Stimulated activated CD8-positive, alpha-beta memory T cell treated with anti-CD3 and anti-CD28 coated beads, Interleukin-12 subunit alpha, Interleukin-12 subunit beta, amount 100 ng/mL, for 24 hours (primary cell): ENCODE measurements around the gene WIZ.
"Not testable (repeated sequence)": the region's sequence is repeated elsewhere in the genome, so short reads cannot be mapped to it uniquely, and the experiment has no call there.

Experiments
- DNase-seq: peaks from one replicate; pipeline ENCODE4 v3.0.0-alpha.2; 2020; ENCODE audit errors: extremely low read depth

WIZ gene

DNA sequence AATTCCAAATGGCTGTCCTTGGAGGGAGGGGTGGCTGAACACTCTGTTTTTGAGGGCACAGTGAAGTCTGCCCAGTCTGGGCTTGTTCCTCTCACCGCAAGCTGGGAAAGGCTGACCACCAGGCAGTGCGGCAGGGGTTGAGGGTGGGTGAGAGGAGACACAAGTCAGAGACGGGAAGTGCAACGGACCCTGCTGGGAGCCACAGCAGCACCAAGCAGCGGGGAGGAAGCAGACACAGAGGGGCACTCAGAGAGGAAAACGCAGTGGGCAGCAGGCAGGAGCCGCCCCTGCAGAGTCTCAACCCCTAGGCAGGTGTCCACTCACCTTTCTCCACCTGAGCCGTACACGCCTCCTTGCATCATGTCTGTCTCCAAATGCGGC is 46.6 kb downstream of the WIZ start:
- DNase-seq, result no peak

DNA sequence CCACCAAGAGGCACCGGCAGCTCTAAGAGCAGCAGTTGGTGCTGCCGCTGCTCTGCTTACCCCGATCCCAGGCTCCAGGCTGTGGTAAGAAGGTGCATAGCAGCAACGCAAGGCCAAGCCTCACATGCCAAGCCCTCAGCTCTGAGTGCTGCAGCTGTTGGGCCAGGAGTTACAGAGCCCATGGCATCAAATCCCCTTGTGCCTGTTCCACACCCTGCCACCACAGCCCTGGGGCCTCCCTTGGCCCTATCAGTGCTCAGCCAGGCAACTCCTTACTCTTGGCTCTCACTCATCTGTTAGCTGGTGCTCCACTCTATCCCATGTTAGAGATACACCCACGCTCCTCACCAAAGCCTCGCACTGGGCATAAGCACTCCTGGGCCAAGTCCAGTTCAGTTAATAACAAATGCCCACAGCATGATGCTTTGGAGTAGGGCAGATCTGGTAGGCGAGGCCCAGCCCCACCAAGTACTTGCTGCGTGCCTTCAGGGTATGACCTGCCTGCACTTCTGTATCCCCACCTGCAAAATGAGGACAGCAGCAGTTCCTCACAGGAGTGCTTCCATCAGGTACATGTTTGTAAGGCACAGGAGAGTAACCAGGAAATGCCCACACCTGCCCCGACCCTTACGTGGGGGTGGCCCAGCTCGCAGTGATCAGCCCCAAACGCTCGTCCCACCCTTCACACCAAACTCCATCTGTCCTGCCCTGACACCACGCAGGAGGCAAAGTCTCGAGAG is 47.2 kb downstream of the WIZ start:
- no peak for DNase-seq

DNA sequence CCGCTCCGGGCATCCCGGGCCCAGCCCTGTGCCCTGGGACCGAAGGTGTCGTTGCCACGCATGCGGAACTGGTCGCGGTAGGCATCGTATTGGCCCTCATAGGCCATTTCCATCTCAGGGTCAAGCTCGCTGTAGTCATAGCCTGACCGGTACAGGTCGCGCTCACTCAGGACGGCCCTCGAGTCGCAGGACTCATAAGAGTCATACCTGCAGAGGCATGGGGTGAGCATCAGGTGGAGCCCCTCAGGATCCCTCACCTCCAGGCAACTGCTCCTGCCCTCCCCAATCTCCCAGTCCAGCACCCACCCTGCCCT is 48.4 kb downstream of the WIZ start:
- no peak for DNase-seq

DNA sequence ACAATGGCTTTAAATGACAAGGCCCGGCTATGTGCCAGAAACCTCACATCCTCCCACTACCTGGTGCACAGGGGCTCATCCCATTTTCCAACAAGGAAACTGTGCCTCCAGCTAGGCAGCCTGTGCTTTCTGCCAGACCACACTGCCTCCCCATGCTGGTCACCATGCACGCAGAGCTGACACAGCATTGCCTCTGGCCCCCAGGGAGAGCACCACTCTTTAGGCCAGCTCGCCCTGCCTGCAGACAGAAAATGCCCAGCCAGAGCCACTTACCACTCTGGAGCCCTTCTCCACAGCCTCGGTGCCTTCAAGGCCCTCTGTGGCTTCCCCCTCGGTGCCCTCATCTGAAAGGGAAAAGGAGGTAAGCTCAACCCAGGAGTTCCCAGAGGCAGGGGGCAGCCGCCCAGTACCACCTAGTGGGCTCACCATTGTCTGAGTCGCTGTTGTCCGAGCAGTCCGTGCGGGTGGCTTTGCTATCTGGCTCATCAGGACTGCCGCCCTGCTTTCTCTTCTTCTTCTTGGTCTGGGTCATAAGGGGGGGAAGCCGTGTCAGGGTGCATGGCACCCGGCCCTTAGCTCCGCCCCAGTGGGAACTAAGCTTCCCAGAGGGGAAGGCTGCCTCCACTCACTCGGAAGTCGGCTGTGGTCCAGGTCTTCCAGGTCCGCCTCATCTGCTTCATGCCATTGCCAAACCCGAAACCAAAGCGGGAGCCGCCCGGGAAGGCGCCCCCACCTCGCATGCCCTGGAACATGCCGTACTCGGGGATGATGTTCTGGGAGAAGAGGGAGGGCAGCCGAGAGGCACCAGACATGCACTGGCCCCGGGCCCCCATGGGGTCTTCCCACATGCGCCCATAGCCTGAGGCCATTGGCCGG is 49.0 kb downstream of the WIZ start:
- DNase-seq, result no peak

- DNase-seq, result no peak
Observed at GRCh38 chr19:15399635-15400034, 50.1 kb downstream of the WIZ start.

DNA sequence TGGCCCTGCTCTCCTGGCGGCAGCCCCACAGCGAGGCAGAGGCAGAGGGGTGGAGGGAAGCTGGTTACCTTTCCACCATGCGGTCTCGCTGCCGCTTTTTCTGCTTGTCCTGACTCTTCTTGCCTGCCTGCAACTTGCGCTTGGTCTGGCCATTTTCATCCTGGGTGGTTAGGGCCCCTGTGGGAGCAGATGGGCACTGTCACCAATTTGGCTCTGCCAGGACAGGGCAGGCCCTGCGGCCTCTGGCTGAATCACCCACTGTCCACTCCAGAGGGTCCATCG is 50.6 kb downstream of the WIZ start:
- DNase-seq, result no peak

GRCh38 chr19:15398501-15399233 is 51.1 kb downstream of the WIZ start:
- no peak for DNase-seq

GRCh38 chr19:15397782-15398181 is 52.0 kb downstream of the WIZ start:
- no peak for DNase-seq

DNA sequence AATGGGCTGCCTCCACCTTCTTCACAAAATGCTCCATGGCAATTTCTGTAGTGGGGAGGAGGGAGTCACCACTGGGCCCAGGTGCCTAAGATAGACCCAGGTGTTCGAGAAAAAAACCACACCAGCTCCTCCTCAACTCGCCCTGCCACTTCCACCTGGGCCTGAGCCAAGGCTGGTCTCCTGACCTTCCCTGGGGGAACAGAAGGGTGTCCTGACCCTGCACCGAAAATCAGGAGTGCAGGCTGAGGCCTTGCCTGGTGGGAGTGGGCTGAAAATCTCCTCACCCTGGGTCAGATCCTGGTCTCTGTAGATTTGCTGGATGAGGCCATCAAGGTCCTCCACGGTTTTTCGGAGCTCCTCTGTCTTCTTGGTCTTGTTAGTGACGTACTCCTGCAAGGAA is 52.5 kb downstream of the WIZ start:
- no peak for DNase-seq

DNA sequence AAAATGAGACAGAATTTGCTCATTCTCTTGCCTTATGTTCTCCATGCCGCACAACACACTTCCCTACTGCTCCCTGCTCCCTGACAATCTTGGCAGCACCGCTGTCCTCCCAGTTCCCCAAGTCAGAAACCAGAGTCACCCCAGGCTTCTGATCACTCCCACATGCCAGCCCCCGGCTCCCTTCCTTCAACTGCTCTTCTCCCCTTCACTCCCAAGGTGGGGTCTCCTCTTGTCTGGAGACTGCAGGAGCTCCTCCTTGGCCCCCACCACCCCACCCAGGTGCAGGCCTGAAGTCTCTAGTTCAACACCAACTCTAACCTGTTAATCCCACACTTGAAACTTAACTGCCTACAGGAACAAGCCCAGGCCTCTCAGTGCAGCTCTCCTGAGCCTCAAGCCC is 53.3 kb downstream of the WIZ start:
- DNase-seq, result no peak

GRCh38 chr19:15395251-15395650 is 54.5 kb downstream of the WIZ start:
- DNase-seq, result not testable (repeated sequence)

DNA sequence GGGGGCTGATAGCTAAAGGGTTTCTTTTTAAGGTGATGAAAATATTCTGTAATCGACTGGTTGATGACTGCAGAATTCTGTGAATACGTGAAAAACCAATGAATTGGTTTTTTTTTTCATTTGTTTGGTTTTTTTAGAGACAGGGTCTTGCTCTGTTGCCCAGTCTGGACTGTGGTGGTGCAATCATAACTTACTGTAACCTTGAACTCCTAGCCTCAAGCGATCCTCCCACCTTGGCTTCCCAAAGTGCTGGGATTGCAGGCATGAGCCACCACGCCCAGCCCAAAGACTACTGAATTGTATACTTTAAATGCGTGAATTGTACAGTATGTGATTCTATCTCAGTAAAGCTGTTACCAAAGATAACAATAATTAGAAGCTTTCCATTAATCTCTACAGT is 55.3 kb downstream of the WIZ start:
- no peak for DNase-seq

GRCh38 chr19:15393963-15394362 is 55.8 kb downstream of the WIZ start:
- no peak for DNase-seq

DNA sequence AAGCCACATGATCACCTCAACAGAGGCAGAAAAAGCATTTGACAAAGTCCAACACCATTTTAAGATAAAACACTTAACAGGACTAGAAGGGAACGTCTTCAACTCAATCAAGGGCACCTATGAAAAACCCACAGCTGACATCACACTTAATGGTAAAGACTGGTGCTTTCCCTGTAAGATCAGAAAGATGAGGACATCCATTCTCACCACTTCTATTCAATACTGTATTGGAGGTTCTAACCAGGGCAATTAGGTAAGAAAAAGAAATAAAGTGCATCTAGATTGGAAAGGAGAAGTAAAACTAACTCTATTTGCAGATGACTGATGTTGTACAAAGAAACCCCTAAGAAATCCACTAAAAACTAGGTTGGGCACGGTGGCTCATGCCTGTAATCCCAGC is 58.9 kb downstream of the WIZ start:
- DNase-seq, result no peak

DNA sequence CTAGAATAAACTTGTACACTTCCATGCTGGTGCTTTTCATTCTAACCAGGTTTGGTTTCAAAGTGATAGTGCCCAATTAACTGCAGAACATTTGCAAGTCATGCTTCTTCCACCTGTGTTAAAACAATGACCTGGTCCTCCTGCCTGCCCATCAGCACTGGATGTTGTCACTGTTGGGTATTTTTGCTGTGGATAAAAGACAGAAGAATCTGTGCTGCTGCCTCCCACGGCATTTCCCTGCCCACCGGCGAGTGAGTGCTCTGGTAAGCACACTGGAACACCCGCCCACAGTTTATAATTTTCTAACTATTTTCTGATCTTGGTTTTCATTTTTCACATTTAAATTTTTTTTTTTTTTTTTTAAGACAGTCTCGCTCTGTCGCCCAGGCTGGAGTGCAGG is 67.9 kb downstream of the WIZ start:
- no peak for DNase-seq

- DNase-seq, result no peak
Observed at GRCh38 chr19:15381429-15381828, 68.3 kb downstream of the WIZ start.

DNA sequence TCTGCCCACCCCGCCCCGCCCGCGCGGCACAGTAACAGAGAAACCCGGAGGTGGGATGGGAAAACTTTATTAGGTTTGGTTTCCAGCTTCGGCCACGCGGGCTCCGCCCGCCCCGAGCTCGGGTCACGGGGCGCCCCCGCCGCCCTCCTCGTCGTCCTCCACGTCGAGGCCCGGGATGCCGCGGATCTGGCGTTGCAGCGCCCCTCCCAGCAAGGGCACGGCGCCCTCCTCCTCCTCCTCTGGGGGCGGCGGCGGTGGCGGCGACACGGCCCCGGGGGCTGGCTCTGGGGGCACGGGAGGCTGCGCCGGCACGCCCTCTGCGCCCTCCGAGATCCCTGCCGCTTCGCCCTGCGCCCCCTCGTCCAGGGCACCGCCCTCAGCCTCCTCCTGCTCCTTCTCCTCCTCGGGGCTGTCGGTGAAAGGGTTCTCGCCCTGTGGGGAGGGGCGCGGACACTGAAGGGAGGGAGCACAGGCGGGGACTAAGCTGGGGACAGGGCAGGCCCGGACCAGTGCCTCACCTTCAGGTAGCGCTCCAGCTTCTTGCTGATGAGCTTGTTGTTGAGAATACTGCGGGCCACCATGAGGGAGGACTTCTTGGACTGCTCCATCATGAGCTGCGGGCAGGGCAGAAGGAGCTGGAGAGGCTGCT is 69.6 kb downstream of the WIZ start:
- no peak for DNase-seq

GRCh38 chr19:15379083-15379998 is 70.4 kb downstream of the WIZ start, which contains the start of gene AKAP8:
Gene AKAP8, minus strand, starts transcription at chr19:15379787. Its CDS starts 56 bp downstream, at chr19:15379731.
- DNase-seq, result peak; percentile 96

GRCh38 chr19:15378534-15379082 is 71.1 kb downstream of the WIZ start:
- peak; percentile 19 for DNase-seq

GRCh38 chr19:15374796-15375440 is 74.8 kb downstream of the WIZ start:
- DNase-seq, result no peak
